Nasal cavity respiratory epithelium epithelial cell of viscerocranial mucosa (primary cell): ENCODE data around the gene SH3D21. TPM values are rescaled to one million over a fixed set of nuclear protein-coding genes. Genes with fewer than 3 reads are reported as not detected.

Experiments used
- total RNA-seq: library from RNA; depleted of rRNA; stranded (reverse); fragments of >200 nt; gene quantifications from 2 replicates; pipeline ENCODE4 v1.2.3, GENCODE V29; 2014

Gene SH3D21
- total RNA-seq = 1.9 and 6.5 TPM in 2 replicates

GRCh38 chr1:36306210-36306901, at the start of gene SH3D21:
Gene SH3D21 (plus strand): TSS chr1:36306368. CDS start chr1:36306421, 53 bp downstream.

GRCh38 chr1:36323636-36324352, 17.6 kb downstream of the SH3D21 start, which contains the start of gene EVA1B:
Gene EVA1B (minus strand): TSS chr1:36323645. CDS start chr1:36323037, 608 bp downstream.

Other genes with a start within 250 kb of the SH3D21 start
- under 0.01 and 0.14 TPM in 2 replicates for gene TEKT2, start 222.3 kb upstream of the SH3D21 start, total RNA-seq
- 31.3 and 31.8 TPM in 2 replicates for gene ADPRS, start 217.5 kb upstream of the SH3D21 start, total RNA-seq
- gene COL8A2, start 181.1 kb upstream of the SH3D21 start, total RNA-seq = 1.5 and 3.8 TPM in 2 replicates
- 65.8 and 75.9 TPM in 2 replicates for gene TRAPPC3, start 156.9 kb upstream of the SH3D21 start, total RNA-seq
- gene MAP7D1, start 150.2 kb upstream of the SH3D21 start, total RNA-seq = 77.6 and 152 TPM in 2 replicates
- 102 and 103 TPM in 2 replicates for gene THRAP3, start 81.9 kb upstream of the SH3D21 start, total RNA-seq
- gene EVA1B, start 17.3 kb downstream of the SH3D21 start, total RNA-seq = 7.8 and 10.9 TPM in 2 replicates
- gene STK40, start 79.6 kb downstream of the SH3D21 start, total RNA-seq = 12.0 and 35.7 TPM in 2 replicates
- 8.5 and 14.5 TPM in 2 replicates for gene LSM10, start 91.5 kb downstream of the SH3D21 start, total RNA-seq
- gene OSCP1, start 144.1 kb downstream of the SH3D21 start, total RNA-seq = 4.8 and 6.2 TPM in 2 replicates
- gene MRPS15, start 158.0 kb downstream of the SH3D21 start, total RNA-seq = 73.7 and 96.7 TPM in 2 replicates
- not detected in 2 replicates for gene CSF3R, start 176.5 kb downstream of the SH3D21 start, total RNA-seq